Measurements from ENCODE around the gene TBCD. TPM values are rescaled to one million over a fixed set of nuclear protein-coding genes. Genes with fewer than 3 reads are reported as not detected.

TBCD gene
- total and polyA plus RNA-seq, 8 donors: 28.7 to 161 (median 40.0) TPM

GRCh38 chr17:82902972-82903874 is 151.4 kb downstream of the TBCD start:
- Histone ChIP-seq H3K4me3 (no peak overlapping the region), H3K9me3 (no peaks in the 10 kb centered on the region), H3K36me3 (no peaks in the 10 kb centered on the region), H3K27ac (no peak overlapping the region), H3K4me1 (no peaks in the 10 kb centered on the region), H3K27me3 (no peaks in the 10 kb centered on the region)
- ATAC-seq (no peak), FAIRE-seq (no peak), DNase-seq (peak in 2 of 6 donors; percentile 34 to 53)
- 91 to 92% methylated on average over 31 to 35 of the region's 37 CpGs for WGBS, 2 donors
- TF ChIP-seq, protein P1, sequence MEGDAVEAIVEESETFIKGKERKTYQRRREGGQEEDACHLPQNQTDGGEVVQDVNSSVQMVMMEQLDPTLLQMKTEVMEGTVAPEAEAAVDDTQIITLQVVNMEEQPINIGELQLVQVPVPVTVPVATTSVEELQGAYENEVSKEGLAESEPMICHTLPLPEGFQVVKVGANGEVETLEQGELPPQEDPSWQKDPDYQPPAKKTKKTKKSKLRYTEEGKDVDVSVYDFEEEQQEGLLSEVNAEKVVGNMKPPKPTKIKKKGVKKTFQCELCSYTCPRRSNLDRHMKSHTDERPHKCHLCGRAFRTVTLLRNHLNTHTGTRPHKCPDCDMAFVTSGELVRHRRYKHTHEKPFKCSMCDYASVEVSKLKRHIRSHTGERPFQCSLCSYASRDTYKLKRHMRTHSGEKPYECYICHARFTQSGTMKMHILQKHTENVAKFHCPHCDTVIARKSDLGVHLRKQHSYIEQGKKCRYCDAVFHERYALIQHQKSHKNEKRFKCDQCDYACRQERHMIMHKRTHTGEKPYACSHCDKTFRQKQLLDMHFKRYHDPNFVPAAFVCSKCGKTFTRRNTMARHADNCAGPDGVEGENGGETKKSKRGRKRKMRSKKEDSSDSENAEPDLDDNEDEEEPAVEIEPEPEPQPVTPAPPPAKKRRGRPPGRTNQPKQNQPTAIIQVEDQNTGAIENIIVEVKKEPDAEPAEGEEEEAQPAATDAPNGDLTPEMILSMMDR (IDR thresholded peaks at IDR 0.05): no peak
- intact Hi-C loops (cut with DNase I): no loop called here

GRCh38 chr17:82905130-82905529 is 153.3 kb downstream of the TBCD start:
- ATAC-seq (no peak), FAIRE-seq (no peak), DNase-seq (peak in 2 of 6 donors; percentile 48 to 58)
- H3K27ac ChIP-seq: no peak overlapping the region
- TF ChIP-seq, protein P1 (IDR thresholded peaks at IDR 0.05): no peak
- H3K36me3 ChIP-seq: no peaks in the 10 kb centered on the region
- H3K9me3 ChIP-seq: no peaks in the 10 kb centered on the region
- no peaks in the 10 kb centered on the region for H3K27me3 ChIP-seq
- peaks cover 0 to 4% (median 0%) of the 10 kb centered on the region in 3 donors for H3K4me1 ChIP-seq
- H3K4me3 ChIP-seq: no peak overlapping the region
- 88 to 91% methylated on average over 19 to 20 of the region's 20 CpGs for WGBS, 2 donors
- intact Hi-C loops (cut with DNase I): no loop called here

GRCh38 chr17:82907797-82908542 is 156.1 kb downstream of the TBCD start:
- no peak overlapping the region for H3K4me3 ChIP-seq
- TF ChIP-seq, protein P1 (IDR thresholded peaks at IDR 0.05): no peak
- H3K27me3 ChIP-seq: no peaks in the 10 kb centered on the region
- no peak for FAIRE-seq
- DNase-seq: peak in 2 of 6 donors; percentile 52 to 61
- intact Hi-C loops (cut with DNase I): no loop called here
- H3K4me1 ChIP-seq: peaks cover 0 to 8% (median 0%) of the 10 kb centered on the region in 3 donors
- H3K36me3 ChIP-seq: no peaks in the 10 kb centered on the region
- no peak for ATAC-seq
- 84 to 93% methylated on average over 19 of the region's 19 CpGs for WGBS, 2 donors
- no peak overlapping the region for H3K27ac ChIP-seq
- no peaks in the 10 kb centered on the region for H3K9me3 ChIP-seq

DNA sequence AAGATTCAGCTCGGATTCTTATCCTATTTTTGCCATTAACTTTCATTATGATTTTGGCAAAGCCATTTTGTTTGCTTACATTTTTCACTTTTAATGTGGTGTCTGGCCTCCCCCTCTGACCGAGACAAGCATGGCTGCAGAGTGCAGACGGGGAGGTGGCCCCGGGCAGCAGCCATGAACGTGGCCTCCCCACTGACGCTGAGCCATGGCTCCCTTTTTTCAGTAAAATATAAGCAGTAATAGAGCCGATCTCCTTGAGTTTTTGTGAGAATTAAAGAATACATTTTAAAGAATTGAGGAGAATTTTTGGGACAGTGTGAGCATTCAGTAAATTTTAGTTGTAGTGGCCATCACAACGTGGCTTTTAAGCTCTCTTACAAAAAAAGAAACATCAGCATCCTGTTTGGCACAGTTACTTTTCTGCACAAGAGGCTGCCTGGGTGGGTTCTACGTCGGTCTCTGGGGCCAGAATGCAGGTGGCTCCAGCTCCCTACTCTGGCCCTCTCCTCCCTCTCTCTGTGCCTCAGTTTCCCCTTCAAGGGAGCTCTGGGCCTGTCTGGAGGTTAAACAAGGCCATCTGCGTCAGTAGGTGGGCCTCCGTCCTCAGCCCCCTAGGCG is 156.8 kb downstream of the TBCD start:
- H3K36me3 ChIP-seq: no peaks in the 10 kb centered on the region

More for the DNA sequence above, 156.8 kb downstream of the TBCD start:
- intact Hi-C loops (cut with DNase I): no loop called here
- 68 to 73% methylated on average over 13 of the region's 13 CpGs for WGBS, 2 donors
- Histone ChIP-seq H3K4me1 (peaks cover 0 to 8% (median 0%) of the 10 kb centered on the region in 3 donors), H3K27ac (peak overlapping the region; percentile 51 to 67 (median 64)), H3K9me3 (no peaks in the 10 kb centered on the region), H3K27me3 (no peaks in the 10 kb centered on the region), H3K4me3 (peak overlapping the region in 1 of 4 donors; percentile 3)
- ATAC-seq (no peak), DNase-seq (peak in 1 of 6 donors; percentile 19), FAIRE-seq (no peak)
- TF ChIP-seq, protein P1 (IDR thresholded peaks at IDR 0.05): no peak
